Upper lobe of right lung (tissue), 1 donor: ENCODE measurements around the gene PSAT1. TPM values are rescaled to one million over a fixed set of nuclear protein-coding genes. Genes with fewer than 3 reads are reported as not detected.

ENCODE experiments used
- ATAC-seq: fragments of 200-7000 bp; cut with Tn5 transposase; one replicate; pipeline ENCODE4 v1.9.1; 2020; ENCODE audit warnings: mild to moderate bottlenecking, moderate library complexity
- DNase-seq: peaks from one replicate; pipeline ENCODE4 v3.0.0-alpha.2; 2020
- H3K27ac ChIP-seq: fragments of 200-600 bp; one replicate; pipeline ENCODE4 v1.8.0; 2022
- H3K27me3 ChIP-seq: fragments of 200-600 bp; one replicate; pipeline ENCODE4 v1.8.0; 2022; ENCODE audit warnings: mild to moderate bottlenecking
- H3K36me3 ChIP-seq: fragments of 200-600 bp; one replicate; pipeline ENCODE4 v1.8.0; 2022
- H3K4me1 ChIP-seq: fragments of 200-600 bp; one replicate; pipeline ENCODE4 v1.8.0; 2022
- H3K4me3 ChIP-seq: fragments of 200-600 bp; one replicate; pipeline ENCODE4 v1.8.0; 2022; ENCODE audit warnings: mild to moderate bottlenecking
- H3K9me3 ChIP-seq: fragments of 200-600 bp; one replicate; pipeline ENCODE4 v1.8.0; 2022
- intact Hi-C: fragments of 100-400 bp; cut with DNase I; formaldehyde crosslinking; loops from one replicate; pipeline ENCODE4 v1.11.0; 2022
- total RNA-seq: library from RNA; stranded (reverse); fragmentation: NEBNext Ultra II Directional; extraction: Animal tissue kit (Norgen Biotek cat#: 25700); gene quantifications from one replicate; pipeline ENCODE4 v1.2.1, GENCODE V29; 2021
- TF ChIP-seq, protein P1 (sequence below): fragments of 200-600 bp; IDR thresholded peaks from one replicate; pipeline ENCODE4 v1.8.0; 2022; ENCODE audit warnings: antibody characterized with exemption
- donor health status: DM: no; HTN: yes; CAD: no; lungs with severe emphysema.

Gene PSAT1
- total RNA-seq, 1 donor from 2014 or later, result 8.2 TPM

DNA sequence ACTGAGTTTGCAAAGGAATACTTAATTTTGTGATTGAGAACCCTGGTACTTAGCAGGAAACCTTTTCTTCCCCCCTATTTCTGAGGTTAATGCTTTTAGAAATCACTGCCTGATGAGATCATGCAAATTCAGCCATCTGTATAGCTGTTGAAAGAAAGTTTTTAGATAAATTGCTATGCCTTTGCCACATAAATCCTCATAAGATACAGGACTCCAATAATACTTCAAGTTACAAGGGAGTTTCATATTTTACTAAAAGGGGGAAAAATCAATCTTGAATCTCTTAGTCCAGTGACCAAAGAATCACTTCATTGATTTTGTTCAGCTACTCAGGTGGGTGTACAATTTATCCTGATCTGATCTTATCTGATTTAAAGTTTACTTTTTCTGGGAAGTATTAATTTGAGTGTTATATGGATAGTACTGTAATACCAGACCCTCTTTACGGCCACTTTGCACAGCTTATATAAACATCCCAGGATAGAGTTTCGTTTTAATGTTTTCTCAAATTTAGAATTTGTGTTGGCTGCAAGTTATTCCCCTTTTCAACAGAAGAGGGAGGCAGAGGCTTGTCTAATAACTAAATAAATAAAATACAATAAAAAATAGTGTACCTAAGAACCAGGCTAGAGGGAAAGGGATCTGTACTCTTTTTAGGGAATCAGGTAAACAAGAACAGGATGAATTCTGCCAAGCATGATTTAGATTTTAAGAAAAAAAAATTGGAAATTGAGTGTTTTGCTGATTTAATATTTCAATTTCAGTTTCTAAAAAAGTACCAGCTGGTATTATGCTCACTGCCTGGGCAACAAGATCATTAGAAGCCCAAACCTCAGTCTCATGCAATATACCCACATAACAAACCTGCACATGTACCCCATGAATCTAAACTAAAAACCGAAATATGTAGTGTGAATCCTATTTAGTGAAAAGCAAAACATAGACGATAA, 69.1 kb downstream of the PSAT1 start:
- Histone ChIP-seq H3K27me3 (peaks cover 8% of the 10 kb centered on the region), H3K9me3 (no peaks in the 10 kb centered on the region), H3K4me1 (no peaks in the 10 kb centered on the region), H3K4me3 (no peak overlapping the region), H3K27ac (no peak overlapping the region), H3K36me3 (no peaks in the 10 kb centered on the region)
- DNase-seq (no peak), ATAC-seq (no peak)
- intact Hi-C loops, result no loop called here
- TF ChIP-seq, protein P1, sequence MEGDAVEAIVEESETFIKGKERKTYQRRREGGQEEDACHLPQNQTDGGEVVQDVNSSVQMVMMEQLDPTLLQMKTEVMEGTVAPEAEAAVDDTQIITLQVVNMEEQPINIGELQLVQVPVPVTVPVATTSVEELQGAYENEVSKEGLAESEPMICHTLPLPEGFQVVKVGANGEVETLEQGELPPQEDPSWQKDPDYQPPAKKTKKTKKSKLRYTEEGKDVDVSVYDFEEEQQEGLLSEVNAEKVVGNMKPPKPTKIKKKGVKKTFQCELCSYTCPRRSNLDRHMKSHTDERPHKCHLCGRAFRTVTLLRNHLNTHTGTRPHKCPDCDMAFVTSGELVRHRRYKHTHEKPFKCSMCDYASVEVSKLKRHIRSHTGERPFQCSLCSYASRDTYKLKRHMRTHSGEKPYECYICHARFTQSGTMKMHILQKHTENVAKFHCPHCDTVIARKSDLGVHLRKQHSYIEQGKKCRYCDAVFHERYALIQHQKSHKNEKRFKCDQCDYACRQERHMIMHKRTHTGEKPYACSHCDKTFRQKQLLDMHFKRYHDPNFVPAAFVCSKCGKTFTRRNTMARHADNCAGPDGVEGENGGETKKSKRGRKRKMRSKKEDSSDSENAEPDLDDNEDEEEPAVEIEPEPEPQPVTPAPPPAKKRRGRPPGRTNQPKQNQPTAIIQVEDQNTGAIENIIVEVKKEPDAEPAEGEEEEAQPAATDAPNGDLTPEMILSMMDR, result peak; percentile 56

DNA sequence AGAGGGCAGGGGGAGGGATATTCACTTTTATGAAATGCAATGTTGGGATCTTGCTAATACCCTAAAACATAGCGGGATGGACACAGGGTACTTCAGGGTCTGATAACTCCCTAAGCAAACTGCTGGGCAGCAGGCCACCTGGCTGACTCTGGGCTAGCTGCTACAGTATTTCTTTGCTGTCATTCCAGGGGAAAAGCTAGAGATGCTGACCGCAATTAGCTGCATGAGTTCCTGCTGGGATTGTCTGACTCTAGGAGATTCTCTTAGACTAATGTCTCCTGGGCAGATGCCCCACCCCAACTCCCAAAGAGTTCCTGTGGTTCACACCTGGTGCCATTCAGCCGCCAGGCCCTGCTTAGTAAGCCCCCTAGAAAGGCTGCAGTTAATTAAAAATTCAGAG, 69.9 kb downstream of the PSAT1 start:
- no peak overlapping the region for H3K4me3 ChIP-seq
- intact Hi-C loops, result no loop called here
- no peaks in the 10 kb centered on the region for H3K4me1 ChIP-seq
- H3K27me3 ChIP-seq, result peaks cover 8% of the 10 kb centered on the region
- no peaks in the 10 kb centered on the region for H3K9me3 ChIP-seq
- no peak for ATAC-seq
- TF ChIP-seq, protein P1, result no peak
- H3K36me3 ChIP-seq, result no peaks in the 10 kb centered on the region
- no peak for DNase-seq
- no peak overlapping the region for H3K27ac ChIP-seq

DNA sequence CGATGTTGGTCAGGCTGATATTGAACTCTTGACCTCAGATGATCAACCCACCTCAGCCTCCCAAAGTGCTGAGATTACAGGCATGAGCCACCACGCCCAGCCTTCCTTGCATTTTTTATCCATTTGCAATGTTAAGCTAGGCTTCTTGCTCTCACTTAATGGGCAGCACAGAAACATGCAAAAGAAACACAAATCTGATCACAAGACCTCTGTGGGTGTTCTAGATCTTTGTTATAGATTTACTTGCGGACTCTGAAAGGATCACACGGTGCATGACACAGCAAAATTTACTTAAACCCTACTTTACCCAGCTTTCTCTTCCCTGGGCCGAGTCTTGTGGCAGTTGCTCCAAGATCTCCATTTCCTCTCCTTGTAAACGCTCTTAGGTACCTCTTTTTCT, 71.3 kb downstream of the PSAT1 start:
- Histone ChIP-seq H3K27ac (no peak overlapping the region), H3K4me3 (no peak overlapping the region), H3K9me3 (no peaks in the 10 kb centered on the region), H3K36me3 (no peaks in the 10 kb centered on the region), H3K27me3 (peaks cover 15% of the 10 kb centered on the region), H3K4me1 (no peaks in the 10 kb centered on the region)
- TF ChIP-seq, protein P1, result no peak
- DNase-seq (no peak), ATAC-seq (no peak)
- intact Hi-C loops, result no loop called here

DNA sequence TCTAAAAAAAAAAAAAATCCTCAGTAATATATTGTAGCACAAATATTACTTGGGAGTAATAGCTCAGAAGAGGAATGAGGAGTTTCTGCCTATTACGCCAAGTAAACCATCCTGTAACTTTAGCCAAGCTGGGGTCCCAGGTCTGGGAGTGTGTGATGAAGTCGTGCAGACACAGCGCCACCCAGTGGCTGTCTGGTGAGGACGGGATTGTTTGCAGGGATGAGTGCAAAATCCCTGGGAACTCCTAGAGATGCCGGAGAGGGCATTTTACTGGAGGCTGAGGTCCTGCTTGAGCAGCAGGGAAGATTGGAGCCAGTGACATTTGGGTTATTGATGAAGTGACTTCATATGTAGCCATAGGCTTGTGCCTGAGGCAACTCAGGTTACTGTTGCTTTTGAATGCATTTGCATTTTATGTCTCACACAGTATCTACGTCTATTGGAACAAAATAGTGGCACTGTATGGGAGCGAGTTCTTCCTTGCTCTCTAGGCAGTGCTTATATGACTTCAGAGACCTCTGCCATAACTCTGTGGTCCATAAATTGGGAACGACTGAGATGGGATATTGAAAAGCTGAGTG, 72.8 kb downstream of the PSAT1 start:
- H3K4me3 ChIP-seq, result no peak overlapping the region
- TF ChIP-seq, protein P1, result peak; percentile 79
- peak; percentile 89 for ATAC-seq
- no peak overlapping the region for H3K27ac ChIP-seq
- H3K27me3 ChIP-seq, result peaks cover 17% of the 10 kb centered on the region
- H3K9me3 ChIP-seq, result no peaks in the 10 kb centered on the region
- no peaks in the 10 kb centered on the region for H3K36me3 ChIP-seq
- H3K4me1 ChIP-seq, result no peaks in the 10 kb centered on the region
- intact Hi-C loops, result no loop called here
- DNase-seq, result peak; percentile 82

DNA sequence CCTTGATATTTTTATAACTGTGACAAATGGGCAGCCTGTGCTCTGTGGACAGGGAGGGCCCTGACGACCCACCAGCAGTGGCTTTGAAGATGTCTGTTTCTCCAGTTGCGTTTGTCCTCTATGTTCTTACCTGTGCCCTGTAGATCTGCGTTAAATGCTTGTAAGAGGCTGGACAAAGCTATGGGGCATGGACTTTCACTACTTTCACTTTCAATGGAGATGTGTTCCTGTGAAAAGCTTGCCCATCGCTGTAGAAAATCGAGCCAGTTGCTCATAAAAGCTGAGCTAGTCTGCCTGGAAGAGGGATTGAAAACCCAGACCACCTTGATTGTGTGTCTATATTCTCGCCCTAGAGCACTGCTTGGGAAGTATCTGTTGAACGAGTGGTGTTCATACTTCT, 74.1 kb downstream of the PSAT1 start:
- no peaks in the 10 kb centered on the region for H3K9me3 ChIP-seq
- no peak for DNase-seq
- H3K27me3 ChIP-seq, result peaks cover 20% of the 10 kb centered on the region
- H3K27ac ChIP-seq, result no peak overlapping the region
- intact Hi-C loops, result no loop called here
- H3K4me3 ChIP-seq, result no peak overlapping the region
- ATAC-seq, result no peak
- H3K4me1 ChIP-seq, result no peaks in the 10 kb centered on the region
- H3K36me3 ChIP-seq, result no peaks in the 10 kb centered on the region
- TF ChIP-seq, protein P1, result no peak
